ENCODE results near the gene DTWD1. TPM values are rescaled to one million over a fixed set of nuclear protein-coding genes. Genes with fewer than 3 reads are reported as not detected.
"Not testable (repeated sequence)": the region's sequence is repeated elsewhere in the genome, so short reads cannot be mapped to it uniquely, and the experiment has no call there.

DTWD1 gene
- polyA plus RNA-seq, 1 donor (not counting 4 experiments of a cell fraction or from before 2014, with no cell fraction given): 25.2 TPM

DNA sequence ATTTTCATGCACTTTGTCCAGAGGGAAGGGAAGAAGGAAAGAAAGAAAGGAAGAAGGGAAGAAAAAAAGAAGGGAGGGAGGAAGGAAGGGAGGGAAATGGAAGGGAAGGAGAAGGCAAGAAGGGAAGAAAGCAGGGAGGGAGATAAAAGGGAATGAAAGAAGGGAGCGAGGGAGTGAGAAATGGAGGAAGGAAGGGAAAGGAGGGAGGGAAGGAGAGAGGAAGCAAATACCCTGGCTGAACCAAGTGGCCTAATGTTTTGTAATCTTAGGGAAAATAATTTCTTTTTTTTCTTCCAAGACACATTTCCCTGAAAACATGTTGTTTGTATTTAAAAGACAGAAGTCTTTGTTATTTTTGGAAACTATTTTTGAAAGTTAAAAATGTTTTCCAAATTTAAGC is 35.9 kb downstream of the DTWD1 start:
- Histone ChIP-seq H3K4me2 (ENCODE audit: control insufficient read depth, extremely low read depth, insufficient read depth, low read depth, low read length) (no peak overlapping the region), H3K9me1 (ENCODE audit: control insufficient read depth, extremely low read depth, insufficient read depth, low read length) (no peaks in the 10 kb centered on the region), H3K4me1 (ENCODE audit: control insufficient read depth, extremely low read depth, insufficient read depth, low read length) (no peaks in the 10 kb centered on the region), H3K27me3 (ENCODE audit: control insufficient read depth, extremely low read depth, insufficient read depth, low read length) (no peaks in the 10 kb centered on the region), H3K9me3 (ENCODE audit: control insufficient read depth, low read depth, low read length) (no peaks in the 10 kb centered on the region), H3K27ac (ENCODE audit: control insufficient read depth, insufficient read depth, low read length) (no peak overlapping the region), H3K4me3 (ENCODE audit: control insufficient read depth in 2 of 3, extremely low read depth in 1 of 3, insufficient read depth in 2 of 3, low read depth in 1 of 3, low read length in 3 of 3) (no peak overlapping the region), H3K9ac (ENCODE audit: control insufficient read depth, extremely low read depth, insufficient read depth, low read length) (no peak overlapping the region), H2AFZ (ENCODE audit: control insufficient read depth, low read length) (no peak overlapping the region), H3K36me3 (ENCODE audit: control insufficient read depth in 2 of 2, extremely low read depth in 1 of 2, insufficient read depth in 2 of 2, low read length in 2 of 2) (no peaks in the 10 kb centered on the region), H4K20me1 (ENCODE audit: control insufficient read depth, extremely low read depth, insufficient read depth, low read length) (no peaks in the 10 kb centered on the region), H3K79me2 (ENCODE audit: control insufficient read depth, insufficient read depth, low read length) (no peaks in the 10 kb centered on the region)
- TF ChIP-seq EZH2 (IDR thresholded peaks at IDR 0.05; ENCODE audit: low read length): no peak
- TF ChIP-seq, protein P1, sequence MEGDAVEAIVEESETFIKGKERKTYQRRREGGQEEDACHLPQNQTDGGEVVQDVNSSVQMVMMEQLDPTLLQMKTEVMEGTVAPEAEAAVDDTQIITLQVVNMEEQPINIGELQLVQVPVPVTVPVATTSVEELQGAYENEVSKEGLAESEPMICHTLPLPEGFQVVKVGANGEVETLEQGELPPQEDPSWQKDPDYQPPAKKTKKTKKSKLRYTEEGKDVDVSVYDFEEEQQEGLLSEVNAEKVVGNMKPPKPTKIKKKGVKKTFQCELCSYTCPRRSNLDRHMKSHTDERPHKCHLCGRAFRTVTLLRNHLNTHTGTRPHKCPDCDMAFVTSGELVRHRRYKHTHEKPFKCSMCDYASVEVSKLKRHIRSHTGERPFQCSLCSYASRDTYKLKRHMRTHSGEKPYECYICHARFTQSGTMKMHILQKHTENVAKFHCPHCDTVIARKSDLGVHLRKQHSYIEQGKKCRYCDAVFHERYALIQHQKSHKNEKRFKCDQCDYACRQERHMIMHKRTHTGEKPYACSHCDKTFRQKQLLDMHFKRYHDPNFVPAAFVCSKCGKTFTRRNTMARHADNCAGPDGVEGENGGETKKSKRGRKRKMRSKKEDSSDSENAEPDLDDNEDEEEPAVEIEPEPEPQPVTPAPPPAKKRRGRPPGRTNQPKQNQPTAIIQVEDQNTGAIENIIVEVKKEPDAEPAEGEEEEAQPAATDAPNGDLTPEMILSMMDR (optimal IDR thresholded peaks at IDR 0.05 in 1 of 3, IDR thresholded peaks at IDR 0.05 in 1 of 3, conservative IDR thresholded peaks at IDR 0.05 in 1 of 3; ENCODE audit: extremely low read depth in 1 of 3, insufficient read depth in 2 of 3, low read length in 3 of 3): no peak
- FAIRE-seq (no peak), DNase-seq (ENCODE audit: low read depth, low spot score) (no peak)
- dilution Hi-C loops (cut with MboI; ENCODE audit: extremely low pct_ligation_motif_present, low sequenced_read_pairs): no loop called here

DNA sequence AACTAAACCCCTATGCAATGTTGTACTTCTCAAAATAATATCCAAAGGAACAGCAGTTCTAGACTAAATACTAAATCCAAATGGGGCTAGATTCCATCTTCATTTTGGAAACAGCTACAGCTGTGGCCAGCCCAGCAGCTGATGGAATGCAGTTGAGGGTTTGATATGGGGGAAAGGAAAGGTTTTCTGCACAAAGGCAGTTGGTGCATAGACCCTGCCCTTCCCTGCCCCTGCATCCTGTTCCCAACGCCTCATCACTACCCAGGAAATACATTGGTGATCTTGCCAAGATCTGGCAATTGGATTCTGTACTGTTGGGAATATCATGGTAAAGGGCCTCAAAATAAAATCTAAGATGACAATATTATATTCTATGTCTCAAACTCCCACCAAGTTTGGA is 43.9 kb downstream of the DTWD1 start:
- no peak for FAIRE-seq
- dilution Hi-C loops (cut with MboI; ENCODE audit: extremely low pct_ligation_motif_present, low sequenced_read_pairs): no loop called here
- TF ChIP-seq, protein P1 (optimal IDR thresholded peaks at IDR 0.05 in 1 of 3, IDR thresholded peaks at IDR 0.05 in 1 of 3, conservative IDR thresholded peaks at IDR 0.05 in 1 of 3; ENCODE audit: extremely low read depth in 1 of 3, insufficient read depth in 2 of 3, low read length in 3 of 3): no peak
- TF ChIP-seq EZH2 (IDR thresholded peaks at IDR 0.05; ENCODE audit: low read length): no peak

DNA sequence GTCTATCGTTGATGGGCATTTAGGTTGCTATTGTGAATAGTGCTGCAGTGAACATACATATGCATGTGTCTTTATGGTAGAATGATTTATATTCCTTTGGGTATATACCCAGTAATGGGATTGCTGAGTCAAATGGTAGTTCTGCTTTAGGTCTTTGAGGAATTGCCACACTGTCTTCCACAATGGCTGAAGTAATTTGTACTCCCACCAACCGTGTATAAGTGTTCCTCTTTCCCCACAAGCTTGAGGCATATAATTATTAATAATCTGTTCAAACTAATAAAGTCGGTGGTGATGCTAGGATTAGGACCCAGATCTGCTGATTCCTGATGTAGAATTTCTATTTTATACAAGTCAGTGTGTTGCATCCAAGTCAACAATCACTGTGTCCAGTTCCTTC is 45.6 kb downstream of the DTWD1 start:
- H3K4me1 ChIP-seq (ENCODE audit: control insufficient read depth, extremely low read depth, insufficient read depth, low read length); H3K9me1 ChIP-seq (ENCODE audit: control insufficient read depth, extremely low read depth, insufficient read depth, low read length); H3K4me2 ChIP-seq (ENCODE audit: control insufficient read depth, extremely low read depth, insufficient read depth, low read depth, low read length); H2AFZ ChIP-seq (ENCODE audit: control insufficient read depth, low read length); DNase-seq (ENCODE audit: low read depth, low spot score); H3K9me3 ChIP-seq (ENCODE audit: control insufficient read depth, low read depth, low read length); H3K4me3 ChIP-seq (ENCODE audit: control insufficient read depth in 2 of 3, extremely low read depth in 1 of 3, insufficient read depth in 2 of 3, low read depth in 1 of 3, low read length in 3 of 3); H3K36me3 ChIP-seq (ENCODE audit: control insufficient read depth in 2 of 2, extremely low read depth in 1 of 2, insufficient read depth in 2 of 2, low read length in 2 of 2); FAIRE-seq; dilution Hi-C loops (cut with MboI; ENCODE audit: extremely low pct_ligation_motif_present, low sequenced_read_pairs); H3K79me2 ChIP-seq (ENCODE audit: control insufficient read depth, insufficient read depth, low read length); H3K9ac ChIP-seq (ENCODE audit: control insufficient read depth, extremely low read depth, insufficient read depth, low read length); H3K27ac ChIP-seq (ENCODE audit: control insufficient read depth, insufficient read depth, low read length); H3K27me3 ChIP-seq (ENCODE audit: control insufficient read depth, extremely low read depth, insufficient read depth, low read length); H4K20me1 ChIP-seq (ENCODE audit: control insufficient read depth, extremely low read depth, insufficient read depth, low read length): not testable (repeated sequence)

More for the DNA sequence above, 43.9 kb downstream of the DTWD1 start:
- no peaks in the 10 kb centered on the region for H3K9me1 ChIP-seq (ENCODE audit: control insufficient read depth, extremely low read depth, insufficient read depth, low read length)
- H3K4me2 ChIP-seq (ENCODE audit: control insufficient read depth, extremely low read depth, insufficient read depth, low read depth, low read length): no peak overlapping the region
- no peak overlapping the region for H3K4me3 ChIP-seq (ENCODE audit: control insufficient read depth in 2 of 3, extremely low read depth in 1 of 3, insufficient read depth in 2 of 3, low read depth in 1 of 3, low read length in 3 of 3)
- H3K27ac ChIP-seq (ENCODE audit: control insufficient read depth, insufficient read depth, low read length): no peak overlapping the region
- H2AFZ ChIP-seq (ENCODE audit: control insufficient read depth, low read length): no peak overlapping the region
- H3K9me3 ChIP-seq (ENCODE audit: control insufficient read depth, low read depth, low read length): no peaks in the 10 kb centered on the region
- H4K20me1 ChIP-seq (ENCODE audit: control insufficient read depth, extremely low read depth, insufficient read depth, low read length): no peaks in the 10 kb centered on the region
- no peaks in the 10 kb centered on the region for H3K27me3 ChIP-seq (ENCODE audit: control insufficient read depth, extremely low read depth, insufficient read depth, low read length)
- H3K9ac ChIP-seq (ENCODE audit: control insufficient read depth, extremely low read depth, insufficient read depth, low read length): no peak overlapping the region
- H3K79me2 ChIP-seq (ENCODE audit: control insufficient read depth, insufficient read depth, low read length): no peaks in the 10 kb centered on the region
- H3K4me1 ChIP-seq (ENCODE audit: control insufficient read depth, extremely low read depth, insufficient read depth, low read length): no peaks in the 10 kb centered on the region
- H3K36me3 ChIP-seq (ENCODE audit: control insufficient read depth in 2 of 2, extremely low read depth in 1 of 2, insufficient read depth in 2 of 2, low read length in 2 of 2): no peaks in the 10 kb centered on the region
- DNase-seq (ENCODE audit: low read depth, low spot score): no peak
